HepG2 (cell line): ENCODE measurements around the gene SUSD4. TPM values are rescaled to one million over a fixed set of nuclear protein-coding genes. Genes with fewer than 3 reads are reported as not detected.

ENCODE experiments used
- ATAC-seq: fragments of 200-7000 bp; cut with Tn5 transposase; 3 replicates; pipeline ENCODE4 v1.9.1; 2020; ENCODE audit warnings: mild to moderate bottlenecking, moderate library complexity
- BruUV-seq: library from RNA; stranded (reverse); fragments of 400-500 nt; replicated peaks from 2 replicates; lab custom pipeline; 2021; lab: Mats Ljungman, UMichigan
- CTCF ChIA-PET: fragments of 300-600 bp; formaldehyde crosslinking; extraction: SDS; loops from one replicate; lab custom pipeline; 2021; ENCODE audit warnings: low total read pairs, inconsistent platforms, low intra/inter-chr PET ratio; lab: Yijun Ruan, JAX
- POLR2A ChIA-PET: fragments of 350-600 bp; sonication (Branson Sonifier 250); formaldehyde crosslinking; loops from one replicate; lab custom pipeline; 2020; ENCODE audit warnings: antibody characterized with exemption, inconsistent platforms; lab: Yijun Ruan, JAX
- DNase-seq: peaks from one replicate; pipeline ENCODE4 v3.0.0-alpha.2; 2015; ENCODE audit warnings: low spot score
- FAIRE-seq: peaks from 3 replicates; lab custom pipeline; 2011; peaks lifted over from hg19 to GRCh38; lab: Jason Lieb, UNC
- H2AFZ ChIP-seq: one replicate; pipeline ENCODE4 v1.6.1; 2011; ENCODE audit warnings: low read length, inconsistent platforms
- H3K27ac ChIP-seq: fragments of 300-600 bp; 3 replicates; pipeline ENCODE4 v1.8.0; 2011; ENCODE audit warnings: mixed run types, mild to moderate bottlenecking, mixed read lengths, low read length, inconsistent platforms; ENCODE audit not compliant: insufficient read depth; ENCODE audit errors: extremely low read length
- H3K27me3 ChIP-seq, 2 experiments: fragments of 200-600 bp in 1 of 2; 2 replicates in 1 of 2; 3 replicates in 1 of 2; pipeline versions ENCODE4 v1.6.0 to v1.8.0; 2011; ENCODE audit warnings: low read length in 2 of 2, mild to moderate bottlenecking in 2 of 2, moderate library complexity in 2 of 2, inconsistent platforms in 1 of 2; ENCODE audit not compliant: insufficient read depth in 2 of 2, control insufficient read depth in 1 of 2
- H3K36me3 ChIP-seq, 2 experiments: fragments of 200-600 bp in 1 of 2; replicated peaks in 1 of 2; 2 replicates in 1 of 2; 3 replicates in 1 of 2; pipeline versions ENCODE4 v1.5.1 to v1.8.0; 2011; ENCODE audit warnings: low read length in 2 of 2, inconsistent platforms in 1 of 2; ENCODE audit not compliant: insufficient read depth in 2 of 2, control insufficient read depth in 1 of 2
- H3K4me1 ChIP-seq: 2 replicates; pipeline ENCODE4 v1.5.1; 2012; ENCODE audit warnings: low read length, inconsistent platforms; ENCODE audit not compliant: insufficient read depth
- H3K4me2 ChIP-seq: 2 replicates; pipeline ENCODE4 v1.6.0; 2011; ENCODE audit warnings: low read depth, low read length, inconsistent platforms
- H3K4me3 ChIP-seq, 3 experiments: fragments of 200-600 bp in 1 of 3; sonication (generic), shearing (Covaris generic) in 1 of 3; replicated peaks in 1 of 3; 2 replicates each; pipeline ENCODE4 v1.5.1; 2011 to 2016; ENCODE audit warnings: low read length in 3 of 3, inconsistent platforms in 2 of 3, low read depth in 2 of 3, mild to moderate bottlenecking in 2 of 3, control low read depth in 1 of 3, mixed read lengths in 1 of 3; ENCODE audit not compliant: insufficient read depth in 1 of 3
- H3K79me2 ChIP-seq: one replicate; pipeline ENCODE4 v1.6.1; 2011; ENCODE audit warnings: low read length, inconsistent platforms; ENCODE audit not compliant: insufficient read depth
- H3K9ac ChIP-seq: 2 replicates; pipeline ENCODE4 v1.6.0; 2011; ENCODE audit warnings: mild to moderate bottlenecking, low read depth, low read length, inconsistent platforms; ENCODE audit not compliant: insufficient read depth
- H3K9me3 ChIP-seq: 2 replicates; pipeline ENCODE4 v1.5.1; 2012; ENCODE audit warnings: mild to moderate bottlenecking, low read length
- H4K20me1 ChIP-seq: 2 replicates; pipeline ENCODE4 v1.6.0; 2011; ENCODE audit warnings: inconsistent platforms, mild to moderate bottlenecking, low read length, moderate library complexity; ENCODE audit not compliant: insufficient read depth
- CHD4 ChIP-seq: fragments of 200-600 bp; sonication (generic); IDR thresholded peaks from 2 replicates; pipeline ENCODE4 v1.7.0; 2017; ENCODE audit warnings: mild to moderate bottlenecking, low read length, borderline replicate concordance
- GABPA ChIP-seq, 2 experiments: IDR thresholded peaks; 2 replicates each; pipeline ENCODE4 v1.6.1; 2011 to 2016; ENCODE audit warnings: low read depth in 2 of 2, low read length in 1 of 2, missing biosample characterization in 1 of 2, missing genetic modification characterization in 1 of 2
- MED1 ChIP-seq: sonication (generic); formaldehyde crosslinking; IDR thresholded peaks from 2 replicates; pipeline ENCODE4 v1.4.0; 2020; ENCODE audit warnings: missing genetic modification reagents
- MEF2D ChIP-seq: sonication (generic); formaldehyde crosslinking; IDR thresholded peaks from 2 replicates; pipeline ENCODE4 v1.5.1; 2020; ENCODE audit warnings: mild to moderate bottlenecking, missing genetic modification reagents
- PRDM10 ChIP-seq: sonication (generic); formaldehyde crosslinking; IDR thresholded peaks from 2 replicates; pipeline ENCODE4 v1.4.0; 2020; ENCODE audit warnings: low read depth, missing genetic modification reagents
- RCOR2 ChIP-seq: IDR thresholded peaks from 2 replicates; pipeline ENCODE4 v1.6.1; 2016; ENCODE audit warnings: missing biosample characterization, missing genetic modification reagents
- SMAD9 ChIP-seq: sonication (generic); formaldehyde crosslinking; IDR thresholded peaks from 2 replicates; pipeline ENCODE4 v1.5.1; 2020; ENCODE audit warnings: mild to moderate bottlenecking, missing genetic modification reagents
- SNRNP70 ChIP-seq: fragments of 200-400 bp; formaldehyde crosslinking; IDR thresholded peaks from 2 replicates; pipeline ENCODE4 v1.6.1; 2017; ENCODE audit warnings: mild to moderate bottlenecking, low read depth, low read length, moderate library complexity
- TEF ChIP-seq: sonication (generic); formaldehyde crosslinking; IDR thresholded peaks from 2 replicates; pipeline ENCODE4 v1.5.0; 2020; ENCODE audit warnings: missing genetic modification reagents
- ZNF367 ChIP-seq: sonication (generic); formaldehyde crosslinking; IDR thresholded peaks from 2 replicates; pipeline ENCODE4 v1.4.0; 2020; ENCODE audit warnings: missing genetic modification reagents, borderline replicate concordance
- ZNF451 ChIP-seq: sonication (generic); formaldehyde crosslinking; IDR thresholded peaks from 2 replicates; pipeline ENCODE4 v1.5.0; 2020; ENCODE audit warnings: mild to moderate bottlenecking, missing genetic modification reagents
- WGBS: methylation state at CpG from one replicate; pipeline ENCODE4 v1.1.6; 2017; ENCODE audit warnings: low lambda C conversion rate; 5-methylcytosine and 5-hydroxymethylcytosine counted together
- in situ Hi-C: cut with HindIII; loops from 2 replicates; pipeline ENCODE4 v1.10.0; 2017; ENCODE audit warnings: low pct_unique_long_range_greater_than_20kb; ENCODE audit not compliant: extremely low pct_ligation_motif_present
- intact Hi-C: fragments of 100-400 bp; cut with micrococcal nuclease; formaldehyde crosslinking; loops from one replicate; pipeline ENCODE4 v1.10.0; 2022; ENCODE audit not compliant: unreplicated experiment
- polyA plus RNA-seq, 8 experiments: library from polyadenylated mRNA; depleted of rRNA in 3 of 8; stranded (reverse) in 7 of 8; unstranded in 1 of 8; fragments of >200 nt; fragmentation: Illumina TruSeq in 4 of 8; extraction: Trizol in 4 of 8; gene quantifications; 2 replicates each; pipeline versions ENCODE4 v1.2.1 to v1.2.3, GENCODE V29; 2011 to 2016; ENCODE audit warnings: low read depth in 4 of 8, missing spikeins in 1 of 8, mixed read lengths in 1 of 8; ENCODE audit not compliant: insufficient read depth in 1 of 8
- total RNA-seq, 5 experiments: library from RNA; depleted of rRNA; stranded (reverse); fragments of >200 nt; fragmentation: Illumina TruSeq; extraction: Trizol; gene quantifications; 2 replicates each; pipeline ENCODE4 v1.2.3, GENCODE V29; 2016; ENCODE audit warnings: low read depth in 1 of 5
- TF ChIP-seq, protein P1 (sequence below): sonication (generic); formaldehyde crosslinking; IDR thresholded peaks from 2 replicates; pipeline ENCODE4 v1.4.0; 2020; ENCODE audit warnings: low read depth, mild to moderate bottlenecking, missing genetic modification reagents

SUSD4 gene
- total and polyA plus RNA-seq, 2 of the 13 experiments (the other 11 are each of a cell fraction or from before 2014, with no cell fraction given), result not detected

- TF ChIP-seq, protein P1, sequence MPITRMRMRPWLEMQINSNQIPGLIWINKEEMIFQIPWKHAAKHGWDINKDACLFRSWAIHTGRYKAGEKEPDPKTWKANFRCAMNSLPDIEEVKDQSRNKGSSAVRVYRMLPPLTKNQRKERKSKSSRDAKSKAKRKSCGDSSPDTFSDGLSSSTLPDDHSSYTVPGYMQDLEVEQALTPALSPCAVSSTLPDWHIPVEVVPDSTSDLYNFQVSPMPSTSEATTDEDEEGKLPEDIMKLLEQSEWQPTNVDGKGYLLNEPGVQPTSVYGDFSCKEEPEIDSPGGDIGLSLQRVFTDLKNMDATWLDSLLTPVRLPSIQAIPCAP (CRISPR knock-in tag), result no peak
- TF ChIP-seq MED1, result no peak
- TF ChIP-seq TEF, result no peak
- TF ChIP-seq CHD4, result no peak
- no peak for TF ChIP-seq MEF2D (CRISPR knock-in tag)
Observed at GRCh38 chr1:223341121-223341520, 22.9 kb downstream of the SUSD4 start (continued).

- no peaks in the 10 kb centered on the region for H3K9me3 ChIP-seq
- no peak overlapping the region for H3K9ac ChIP-seq
- DNase-seq (no peak), FAIRE-seq (no peak), ATAC-seq (no peak)
- in situ Hi-C loops (no loop called here), intact Hi-C loops (no loop called here)
- TF ChIP-seq SNRNP70, result no peak
- no peak for TF ChIP-seq SMAD9
- no peak for TF ChIP-seq ZNF367 (CRISPR knock-in tag)
- TF ChIP-seq GABPA (IDR thresholded peaks at IDR 0.05; ENCODE audit: low read depth, low read length), result no peak
- TF ChIP-seq GABPA (CRISPR knock-in tag; IDR thresholded peaks at IDR 0.05; ENCODE audit: low read depth), result no peak
- no peak for TF ChIP-seq ZNF451 (CRISPR knock-in tag)
- TF ChIP-seq RCOR2, result no peak
- TF ChIP-seq PRDM10 (CRISPR knock-in tag), result no peak
- H3K27ac ChIP-seq, result no peak overlapping the region
- no peaks in the 10 kb centered on the region for H3K36me3 ChIP-seq
- ChIA-PET POLR2A (no interaction called here), CTCF (no interaction called here)
- H3K4me1 ChIP-seq, result no peaks in the 10 kb centered on the region
- no peaks in the 10 kb centered on the region for H3K79me2 ChIP-seq
- 35% methylated on average over 3 of the region's 3 CpGs for WGBS
- H4K20me1 ChIP-seq, result no peaks in the 10 kb centered on the region
- no peak overlapping the region for H2AFZ ChIP-seq
- peaks cover 0 to 17% of the 10 kb centered on the region in 2 experiments; a peak in 3 of 5 replicates for H3K27me3 ChIP-seq
- H3K4me3 ChIP-seq, result no peak overlapping the region
- BruUV-seq, result no TSS peak
- no peak overlapping the region for H3K4me2 ChIP-seq
Observed at GRCh38 chr1:223340637-223341036, 23.3 kb downstream of the SUSD4 start.
